Stimulated activated CD8-positive, alpha-beta memory T cell treated with anti-CD3 and anti-CD28 coated beads, Interleukin-15, amount 100 ng/mL, for 1 hour (primary cell): ENCODE data around the gene CAPN11.
"Not testable (repeated sequence)": the region's sequence is repeated elsewhere in the genome, so short reads cannot be mapped to it uniquely, and the experiment has no call there.

Experiments
- DNase-seq: peaks from one replicate; pipeline ENCODE4 v3.0.0-alpha.2; 2020; ENCODE audit warnings: low read depth

Gene CAPN11

DNA sequence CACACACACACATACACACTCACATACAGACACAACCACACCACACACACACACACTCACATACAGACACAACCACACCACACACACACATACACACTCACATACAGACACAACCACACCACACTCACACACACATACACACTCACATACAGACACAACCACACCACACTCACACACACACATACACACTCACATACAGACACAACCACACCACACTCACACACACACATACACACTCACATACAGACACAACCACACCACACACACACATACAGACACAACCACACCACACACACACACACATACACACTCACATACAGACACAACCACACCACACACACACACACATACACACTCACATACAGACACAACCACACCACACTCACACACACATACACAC lies 23.2 kb downstream of the CAPN11 start:
- not testable (repeated sequence) for DNase-seq

- DNase-seq, result no peak
These were observed 24.3 kb downstream of the CAPN11 start for GRCh38 chr6:44182911-44183390.

GRCh38 chr6:44183783-44184182 lies 25.2 kb downstream of the CAPN11 start:
- no peak for DNase-seq

- DNase-seq, result not testable (repeated sequence)
These were observed 26.7 kb downstream of the CAPN11 start for GRCh38 chr6:44185356-44185755.

- DNase-seq, result no peak
These were observed 27.5 kb downstream of the CAPN11 start for GRCh38 chr6:44185953-44186634.

- DNase-seq, result no peak
These were observed 28.0 kb downstream of the CAPN11 start for GRCh38 chr6:44186635-44187025.

DNA sequence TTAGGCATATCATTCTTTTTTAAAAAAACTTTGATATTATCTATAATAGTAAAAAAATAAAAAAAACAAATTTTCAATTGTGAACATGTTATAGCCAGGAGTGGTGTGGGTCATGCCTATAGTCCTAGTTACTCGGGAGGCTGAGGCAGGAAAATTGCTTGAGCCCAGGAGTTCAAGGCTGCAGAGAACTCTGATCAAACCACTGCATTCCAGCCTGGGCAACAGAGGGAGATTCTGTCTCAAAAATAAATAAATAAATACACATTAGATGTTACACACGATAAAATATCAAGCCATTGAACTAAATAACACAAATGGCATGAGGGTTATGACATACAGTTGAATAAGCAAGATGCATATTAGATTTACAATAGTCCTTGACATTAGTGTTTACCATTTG lies 30.2 kb downstream of the CAPN11 start:
- DNase-seq, result no peak

DNA sequence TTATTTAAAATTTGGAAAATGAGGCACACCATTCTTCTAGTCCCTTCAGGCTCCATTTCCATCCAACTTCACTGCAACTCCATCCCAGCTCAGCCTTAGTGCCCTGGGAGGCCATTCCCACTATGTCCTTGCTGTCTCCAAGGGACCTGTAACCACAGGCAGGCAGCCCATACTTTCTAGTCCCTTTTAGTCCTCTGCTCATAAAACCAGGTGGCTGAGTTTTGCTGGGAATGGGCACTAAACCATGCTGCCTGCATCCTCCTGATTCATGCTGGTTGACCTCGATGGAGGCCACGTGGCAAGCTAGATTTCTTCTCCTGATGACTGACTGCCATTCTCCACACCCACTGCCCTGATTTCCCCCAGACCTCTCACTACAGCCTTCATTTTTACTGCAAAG lies 30.6 kb downstream of the CAPN11 start:
- no peak for DNase-seq

DNA sequence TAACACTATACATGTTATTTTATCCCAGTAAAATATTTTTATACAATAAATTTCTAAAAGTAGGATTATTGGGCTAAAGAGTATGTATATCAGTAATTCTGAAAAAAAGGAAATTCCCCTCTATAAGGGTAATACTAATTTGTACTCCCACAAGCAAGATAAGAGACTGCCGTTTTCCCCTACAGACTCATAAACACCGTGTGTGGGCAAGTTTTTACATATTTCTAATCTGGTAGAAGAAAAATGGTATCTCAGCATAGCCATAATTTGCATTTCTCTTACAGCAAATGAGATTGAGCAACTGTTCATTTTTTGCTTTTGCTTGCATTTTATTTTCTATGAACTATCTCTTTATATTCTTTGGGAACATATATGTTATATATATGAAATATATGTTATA lies 32.1 kb downstream of the CAPN11 start:
- no peak for DNase-seq

- no peak for DNase-seq
These were observed 33.9 kb downstream of the CAPN11 start for GRCh38 chr6:44192428-44193041.

GRCh38 chr6:44193307-44193910 lies 34.8 kb downstream of the CAPN11 start:
- no peak for DNase-seq

- DNase-seq, result no peak
These were observed 35.7 kb downstream of the CAPN11 start for GRCh38 chr6:44194326-44194725.

- DNase-seq, result not testable (repeated sequence)
These were observed 37.7 kb downstream of the CAPN11 start for GRCh38 chr6:44196351-44196750.

DNA sequence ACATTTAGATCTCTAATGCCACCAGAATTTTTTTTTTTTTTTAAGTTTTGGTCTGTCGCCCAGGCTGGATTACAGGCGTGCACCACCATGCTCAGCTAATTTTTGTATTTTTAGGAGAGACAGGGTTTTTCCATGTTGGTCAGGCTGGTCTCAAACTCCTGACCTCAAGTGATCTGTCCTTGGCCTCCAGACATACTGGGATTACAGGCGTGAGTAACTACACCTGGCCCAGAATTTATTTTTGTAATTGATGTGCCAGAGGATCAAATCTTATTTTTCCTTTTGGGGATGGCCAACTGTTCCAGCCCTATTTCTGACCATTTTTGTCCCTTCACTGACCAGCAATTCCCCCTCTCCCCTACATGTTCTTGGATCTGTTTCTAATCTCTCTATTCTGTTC lies 40.1 kb downstream of the CAPN11 start:
- no peak for DNase-seq

DNA sequence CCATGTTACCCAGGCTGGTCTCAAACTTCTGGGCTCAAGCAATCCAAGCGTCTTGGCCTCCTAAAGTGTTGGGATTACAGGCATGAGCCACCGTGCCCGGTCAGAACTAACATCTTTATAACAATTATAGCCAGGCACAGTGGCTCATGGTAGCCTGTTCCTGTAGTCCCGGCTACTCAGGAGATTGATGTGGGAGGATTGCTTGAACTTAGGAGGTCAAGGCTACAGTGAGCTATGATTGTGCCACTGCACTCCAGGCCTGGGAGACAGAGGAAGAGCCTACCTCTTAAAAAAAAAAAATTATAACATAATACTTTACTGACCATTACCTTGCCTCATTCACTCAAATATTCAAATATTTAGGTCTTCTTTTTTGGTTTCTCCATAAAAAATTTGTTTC lies 41.3 kb downstream of the CAPN11 start:
- DNase-seq, result no peak

DNA sequence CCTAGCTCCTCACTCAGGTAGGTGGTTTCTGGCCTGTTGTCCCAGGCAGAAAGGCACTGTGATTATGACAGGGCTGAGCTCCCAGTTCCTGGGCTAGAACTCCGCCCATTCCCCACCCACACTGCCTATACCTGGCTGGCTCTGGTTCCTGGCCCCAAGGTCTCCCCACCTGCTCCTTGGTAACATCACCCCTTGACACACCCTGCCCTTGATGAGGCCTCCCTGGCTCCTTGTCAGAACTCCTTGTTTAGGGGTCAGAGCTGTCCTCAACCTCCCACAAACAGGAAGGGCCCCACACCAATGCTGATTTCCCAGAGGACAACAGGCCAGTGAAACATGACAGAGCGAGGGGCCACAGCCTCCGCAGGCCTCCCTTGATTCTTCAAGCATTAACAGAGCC lies 42.6 kb downstream of the CAPN11 start:
- DNase-seq, result no peak

- DNase-seq, result no peak
These were observed 43.2 kb downstream of the CAPN11 start for GRCh38 chr6:44201638-44202303.

DNA sequence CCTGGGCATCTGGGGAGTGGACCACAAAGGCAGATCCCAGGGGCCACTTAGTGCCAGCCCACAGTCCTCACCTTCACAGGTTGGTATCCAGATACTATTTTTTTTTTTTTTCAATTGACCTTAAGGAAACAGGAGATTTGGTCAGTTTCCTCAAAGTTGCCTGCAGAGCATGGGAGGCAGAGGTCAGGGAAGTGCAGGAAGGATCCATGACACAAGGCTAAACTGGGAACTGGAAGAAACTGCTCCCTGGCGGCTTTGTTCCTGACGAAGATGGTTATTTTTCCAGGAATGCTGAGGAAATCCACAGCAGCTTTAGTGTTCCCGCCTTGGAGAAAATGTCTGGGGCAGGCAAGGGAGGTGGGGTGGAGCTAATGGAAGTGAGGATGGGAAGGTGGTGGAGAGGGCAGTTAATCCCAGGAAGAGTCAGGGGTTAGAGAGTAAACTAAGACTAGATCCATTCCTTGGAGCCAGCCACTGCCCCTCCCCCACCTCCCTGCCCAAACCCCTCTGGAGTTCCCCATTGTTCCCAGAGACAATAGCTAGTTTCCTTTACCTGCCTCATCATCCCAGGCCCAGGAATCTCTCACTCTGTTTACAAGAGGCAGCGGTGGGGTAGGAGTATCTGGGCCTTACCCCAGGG lies 43.8 kb downstream of the CAPN11 start:
- no peak for DNase-seq

DNA sequence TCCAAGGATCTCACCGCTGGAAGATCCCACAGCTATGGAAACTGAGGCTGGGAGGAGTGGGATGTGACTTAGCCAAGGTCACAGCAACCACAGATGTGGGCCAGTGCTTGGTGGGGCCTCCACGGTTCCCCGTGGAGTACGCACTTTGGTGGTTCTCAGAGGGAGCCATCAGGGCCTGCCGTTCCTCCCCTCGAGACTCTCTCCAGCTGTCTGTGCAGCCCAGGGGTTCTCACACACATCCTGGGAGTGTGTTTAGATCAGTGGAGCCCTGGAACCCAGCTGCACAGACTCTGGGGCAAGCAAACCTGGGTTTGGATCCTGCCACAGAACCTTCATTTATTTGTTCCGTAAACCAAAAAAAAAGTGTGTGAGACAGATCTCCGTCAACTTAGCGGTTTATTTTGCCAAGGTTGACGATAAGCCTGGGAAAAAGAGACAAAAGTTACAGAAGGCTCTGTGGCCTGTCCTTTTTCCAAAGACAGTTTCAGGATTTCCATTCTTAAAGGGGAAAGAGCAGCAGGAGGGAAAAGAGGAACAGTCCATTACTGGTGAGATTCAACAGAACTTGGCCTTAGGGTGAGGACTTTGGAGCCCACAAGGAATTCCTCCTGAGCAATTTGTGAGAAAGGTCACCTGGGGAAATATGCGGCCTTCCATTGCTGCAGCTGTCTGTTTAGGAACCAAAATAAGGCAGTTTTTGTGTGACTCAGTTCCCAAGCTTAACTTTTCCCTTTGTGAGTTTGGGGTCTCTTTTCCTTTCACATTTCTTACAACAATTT lies 44.5 kb downstream of the CAPN11 start:
- no peak for DNase-seq

- DNase-seq, result no peak
These were observed 45.3 kb downstream of the CAPN11 start for GRCh38 chr6:44203955-44204354.

GRCh38 chr6:44207966-44208365 lies 49.3 kb downstream of the CAPN11 start:
- no peak for DNase-seq

DNA sequence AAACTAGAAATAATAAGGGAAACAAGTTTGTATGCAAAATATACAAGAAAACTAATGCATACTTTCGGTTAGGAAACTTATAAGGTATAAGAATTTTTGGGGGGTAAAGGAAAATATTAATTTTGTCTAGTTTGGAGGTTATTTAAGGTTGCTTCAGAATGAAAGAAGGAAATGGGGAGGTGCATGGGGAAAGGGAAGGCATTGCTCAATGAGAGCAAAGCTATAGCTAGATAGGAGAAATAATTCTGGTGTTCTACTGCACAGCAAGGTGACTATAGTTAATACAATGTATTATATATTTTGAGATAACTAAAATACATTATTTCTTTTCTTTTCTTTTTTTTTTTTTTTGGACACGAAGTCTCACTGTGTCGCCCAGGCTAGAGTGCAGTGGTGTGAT lies 52.7 kb downstream of the CAPN11 start:
- DNase-seq, result no peak
